Mesothelial cell of epicardium (in vitro differentiated cells): ENCODE measurements around the gene C1QTNF8. TPM values are rescaled to one million over a fixed set of nuclear protein-coding genes. Genes with fewer than 3 reads are reported as not detected.

Source experiments
- DNase-seq, 2 experiments: peaks; one replicate each; pipeline ENCODE4 v3.0.0; 2021; ENCODE audit warnings: low spot score in 2 of 2; ENCODE audit not compliant: unreplicated experiment in 2 of 2
- H3K27ac Mint-ChIP-seq: 2 replicates; pipeline ENCODE4 v1.8.0; 2021; ENCODE audit warnings: mixed read lengths
- H3K27me3 Mint-ChIP-seq: 2 replicates; pipeline ENCODE4 v1.8.0; 2021; ENCODE audit warnings: low read depth, mixed read lengths
- H3K36me3 Mint-ChIP-seq: 2 replicates; pipeline ENCODE4 v1.8.0; 2021; ENCODE audit warnings: mixed read lengths
- H3K4me1 Mint-ChIP-seq: 2 replicates; pipeline ENCODE4 v1.8.0; 2021; ENCODE audit warnings: mixed read lengths
- H3K4me3 Mint-ChIP-seq: 2 replicates; pipeline ENCODE4 v1.8.0; 2021; ENCODE audit warnings: mild to moderate bottlenecking, moderate library complexity, mixed read lengths
- H3K9me3 Mint-ChIP-seq: 2 replicates; pipeline ENCODE4 v1.8.0; 2021; ENCODE audit warnings: mixed read lengths
- total RNA-seq: library from RNA; stranded (reverse); gene quantifications from 3 replicates; pipeline ENCODE4 v1.2.1, GENCODE V29; 2021
- TF ChIP-seq, protein P1 (sequence below): fragments of 200-600 bp; sonication (generic); IDR thresholded peaks from one replicate; pipeline ENCODE4 v1.5.0; 2021; ENCODE audit warnings: antibody characterized with exemption; ENCODE audit not compliant: unreplicated experiment

The C1QTNF8 gene
- total RNA-seq, 1 donor from 2014 or later, result not detected

DNA sequence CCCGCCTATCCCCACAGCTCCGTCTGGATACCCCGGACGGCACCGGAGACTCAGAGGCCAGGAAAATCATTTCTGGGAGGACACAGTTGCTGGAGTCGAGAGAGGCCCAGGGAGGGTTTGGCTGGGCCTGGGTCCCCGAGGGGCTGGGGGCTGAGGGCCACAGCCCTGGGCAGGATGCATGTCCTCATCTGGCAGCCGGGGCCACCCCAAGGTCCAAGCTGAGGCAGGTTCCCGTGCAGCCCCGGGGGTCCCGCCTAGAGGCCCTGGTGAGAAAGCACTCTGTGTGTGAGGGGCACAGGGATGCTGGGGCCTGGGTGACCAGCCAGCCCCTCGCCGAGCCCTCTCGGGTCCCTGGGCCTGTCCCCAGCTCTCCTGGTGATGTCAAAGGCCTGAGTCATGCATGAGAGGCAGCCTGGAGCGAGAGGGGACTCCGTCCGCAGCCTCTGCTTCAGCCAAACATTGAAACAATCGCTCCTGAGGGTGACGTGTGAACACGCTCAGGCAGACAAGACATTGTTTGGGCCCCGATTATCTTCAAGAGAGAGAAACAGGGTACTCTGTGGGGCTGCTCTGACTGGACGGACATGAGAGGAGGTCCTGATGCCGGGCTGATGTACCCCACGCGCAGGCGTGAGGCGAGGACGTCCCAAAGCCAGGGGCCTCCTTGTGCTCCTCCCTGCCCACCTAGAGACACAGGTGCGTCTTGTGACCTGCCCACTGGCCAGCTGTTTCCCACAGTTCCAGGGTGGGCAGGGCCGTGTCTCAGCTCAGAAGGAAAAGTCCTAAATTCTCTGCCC is 25.8 kb upstream of the C1QTNF8 start:
- DNase-seq, result no peak
- Mint-ChIP-seq H3K36me3 (no peaks in the 10 kb centered on the region), H3K27ac (no peak overlapping the region), H3K9me3 (no peaks in the 10 kb centered on the region), H3K4me1 (no peaks in the 10 kb centered on the region), H3K4me3 (no peak overlapping the region), H3K27me3 (no peaks in the 10 kb centered on the region)
- TF ChIP-seq, protein P1, sequence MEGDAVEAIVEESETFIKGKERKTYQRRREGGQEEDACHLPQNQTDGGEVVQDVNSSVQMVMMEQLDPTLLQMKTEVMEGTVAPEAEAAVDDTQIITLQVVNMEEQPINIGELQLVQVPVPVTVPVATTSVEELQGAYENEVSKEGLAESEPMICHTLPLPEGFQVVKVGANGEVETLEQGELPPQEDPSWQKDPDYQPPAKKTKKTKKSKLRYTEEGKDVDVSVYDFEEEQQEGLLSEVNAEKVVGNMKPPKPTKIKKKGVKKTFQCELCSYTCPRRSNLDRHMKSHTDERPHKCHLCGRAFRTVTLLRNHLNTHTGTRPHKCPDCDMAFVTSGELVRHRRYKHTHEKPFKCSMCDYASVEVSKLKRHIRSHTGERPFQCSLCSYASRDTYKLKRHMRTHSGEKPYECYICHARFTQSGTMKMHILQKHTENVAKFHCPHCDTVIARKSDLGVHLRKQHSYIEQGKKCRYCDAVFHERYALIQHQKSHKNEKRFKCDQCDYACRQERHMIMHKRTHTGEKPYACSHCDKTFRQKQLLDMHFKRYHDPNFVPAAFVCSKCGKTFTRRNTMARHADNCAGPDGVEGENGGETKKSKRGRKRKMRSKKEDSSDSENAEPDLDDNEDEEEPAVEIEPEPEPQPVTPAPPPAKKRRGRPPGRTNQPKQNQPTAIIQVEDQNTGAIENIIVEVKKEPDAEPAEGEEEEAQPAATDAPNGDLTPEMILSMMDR, result no peak

DNA sequence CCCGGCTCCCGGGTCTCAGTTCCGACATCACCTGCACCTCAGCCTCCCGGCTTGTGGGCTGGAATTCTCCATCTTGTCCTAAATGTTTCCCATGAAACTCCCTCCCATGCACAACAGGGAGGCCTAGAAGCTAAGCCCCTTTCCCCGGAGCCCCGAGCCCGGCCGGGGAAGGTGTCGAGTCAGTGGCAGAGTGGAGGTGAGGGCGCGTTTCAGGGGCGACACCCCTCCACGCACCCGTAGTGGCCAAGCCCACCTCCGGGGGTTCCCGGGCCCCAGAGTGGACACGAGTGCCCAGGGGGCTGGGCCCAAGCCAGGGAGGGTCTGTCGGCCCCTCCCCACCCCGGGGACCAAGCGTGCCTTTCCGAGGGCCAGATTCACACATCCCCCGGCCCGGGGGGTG is 25.0 kb upstream of the C1QTNF8 start:
- Mint-ChIP-seq H3K9me3 (no peaks in the 10 kb centered on the region), H3K36me3 (no peaks in the 10 kb centered on the region), H3K4me1 (no peaks in the 10 kb centered on the region), H3K27me3 (no peaks in the 10 kb centered on the region), H3K27ac (no peak overlapping the region), H3K4me3 (no peak overlapping the region)
- no peak for DNase-seq
- TF ChIP-seq, protein P1, result no peak

DNA sequence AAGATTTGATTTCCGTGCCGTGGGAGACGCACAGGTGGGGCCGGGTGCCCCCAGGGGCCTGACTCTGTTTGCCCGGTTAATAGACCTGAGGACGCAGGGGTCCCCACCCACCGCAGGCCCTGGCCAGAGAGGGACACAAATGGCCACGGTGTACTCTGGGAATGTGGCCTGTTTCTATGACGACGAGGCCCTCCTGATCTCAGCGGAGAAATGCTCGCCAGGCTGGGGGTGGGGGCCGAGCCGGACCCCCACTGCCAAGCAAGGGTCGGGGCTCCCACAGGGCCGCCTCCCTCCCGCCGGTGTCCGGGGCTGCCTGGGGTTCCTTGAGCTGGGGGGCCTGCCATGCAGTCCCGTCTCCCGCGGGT is 24.5 kb upstream of the C1QTNF8 start:
- H3K4me3 Mint-ChIP-seq, result no peak overlapping the region
- TF ChIP-seq, protein P1, result no peak
- no peak overlapping the region for H3K27ac Mint-ChIP-seq
- no peaks in the 10 kb centered on the region for H3K4me1 Mint-ChIP-seq
- DNase-seq, result no peak
- no peaks in the 10 kb centered on the region for H3K9me3 Mint-ChIP-seq
- no peaks in the 10 kb centered on the region for H3K27me3 Mint-ChIP-seq
- H3K36me3 Mint-ChIP-seq, result no peaks in the 10 kb centered on the region

DNA sequence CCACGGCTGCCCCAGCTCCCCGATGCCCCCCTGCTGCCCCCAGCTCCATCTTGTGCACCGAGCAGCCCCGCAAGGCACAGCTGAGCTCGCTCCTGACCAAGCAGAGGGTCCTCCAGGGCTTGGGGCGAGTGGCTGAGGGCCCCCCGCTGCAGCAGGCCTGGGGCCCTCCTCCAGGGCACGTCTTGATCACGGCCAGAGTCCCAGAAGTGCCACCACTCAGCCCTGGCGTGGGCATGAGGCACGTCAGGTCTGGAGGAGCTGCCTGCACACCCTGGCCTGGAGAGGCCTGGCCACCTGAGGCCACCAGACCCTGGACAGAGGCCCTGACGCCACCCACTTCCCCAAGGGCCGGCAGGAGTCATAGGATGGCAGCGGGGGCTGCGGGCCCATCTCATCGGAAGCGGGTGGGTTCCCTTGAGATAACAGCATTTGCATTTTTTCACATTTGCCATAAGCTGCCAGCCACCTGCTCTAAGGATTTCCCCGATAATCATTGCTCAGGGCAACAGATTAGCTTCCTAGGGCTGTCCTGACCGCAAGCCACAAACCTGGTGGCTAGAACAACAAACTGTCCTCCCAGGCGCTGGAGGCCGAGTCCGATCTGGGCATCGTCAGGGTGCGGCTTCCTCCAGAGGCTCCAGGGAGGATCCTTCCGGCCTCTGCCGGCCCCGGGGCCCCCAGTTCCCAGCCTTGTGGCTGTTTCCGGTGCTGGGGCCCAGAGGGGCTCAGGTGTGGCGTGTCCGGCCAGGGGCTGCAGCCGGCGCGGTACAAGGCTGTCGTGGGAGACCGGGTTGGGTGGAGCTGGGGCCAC is 23.9 kb upstream of the C1QTNF8 start:
- Mint-ChIP-seq H3K36me3 (no peaks in the 10 kb centered on the region), H3K4me1 (no peaks in the 10 kb centered on the region), H3K9me3 (no peaks in the 10 kb centered on the region), H3K4me3 (no peak overlapping the region), H3K27ac (no peak overlapping the region), H3K27me3 (no peaks in the 10 kb centered on the region)
- DNase-seq, result no peak
- TF ChIP-seq, protein P1, result no peak

DNA sequence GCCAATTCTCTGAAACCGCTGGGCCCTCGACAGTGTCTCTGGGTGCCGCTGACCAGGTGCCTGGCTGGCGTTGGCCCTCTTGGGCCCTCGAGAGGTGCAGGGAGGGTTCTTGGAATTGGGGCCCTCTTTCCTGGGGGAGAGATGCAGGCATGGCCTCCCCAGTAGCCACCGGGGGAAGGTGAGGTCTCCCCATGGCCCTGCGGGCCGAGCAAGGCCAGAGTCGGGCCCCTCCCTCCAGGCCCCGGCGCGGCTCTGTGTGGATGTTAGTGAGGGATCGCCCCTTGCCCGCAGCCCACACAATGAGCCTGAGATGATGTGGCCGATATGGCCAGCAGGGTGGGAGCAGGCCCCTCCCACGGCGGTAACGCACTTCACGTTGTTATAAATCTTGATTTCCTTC is 23.1 kb upstream of the C1QTNF8 start:
- DNase-seq, result no peak
- TF ChIP-seq, protein P1, result no peak
- no peaks in the 10 kb centered on the region for H3K36me3 Mint-ChIP-seq
- no peak overlapping the region for H3K4me3 Mint-ChIP-seq
- no peak overlapping the region for H3K27ac Mint-ChIP-seq
- H3K4me1 Mint-ChIP-seq, result no peaks in the 10 kb centered on the region
- H3K27me3 Mint-ChIP-seq, result no peaks in the 10 kb centered on the region
- H3K9me3 Mint-ChIP-seq, result no peaks in the 10 kb centered on the region
